ENCODE data around the gene CCNB2.

DNA sequence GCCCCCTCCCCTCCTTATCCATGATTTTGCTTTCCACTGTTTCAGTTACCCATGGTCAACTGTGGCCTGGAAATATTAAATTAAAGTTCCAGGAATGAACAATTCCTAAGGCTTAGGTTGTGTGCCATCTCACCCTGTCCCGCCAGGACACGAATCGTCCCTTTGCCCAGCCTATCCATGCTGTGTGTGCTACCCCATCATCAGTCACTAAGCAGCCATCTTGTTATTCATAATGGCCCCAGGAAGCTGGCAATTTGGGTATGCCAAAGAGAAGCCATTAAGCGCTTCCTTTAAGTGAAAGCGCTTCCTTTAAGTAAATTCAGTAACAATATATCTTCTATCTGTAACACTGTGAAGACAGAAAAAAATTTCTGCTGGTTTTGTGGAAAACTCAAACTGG, 52.5 kb downstream of the CCNB2 start:
- no peak for TF ChIP-seq CTCF (IDR thresholded peaks at IDR 0.05)
- no peak for TF ChIP-seq EP300 (IDR thresholded peaks at IDR 0.05)
- TF ChIP-seq POLR2A (IDR thresholded peaks at IDR 0.05): no peak
